Astrocyte of the spinal cord (primary cell): Measurements from ENCODE around the gene ZBTB8OS.
A peak's percentile ranks its signal among the peaks of the same experiment; 100 is the strongest.
"Not testable (repeated sequence)": the region's sequence is repeated elsewhere in the genome, so short reads cannot be mapped to it uniquely, and the experiment has no call there.

Experiments
- DNase-seq: peaks from one replicate; pipeline ENCODE4 v3.0.0; 2011; ENCODE audit warnings: low read depth, low spot score
- H3K4me3 ChIP-seq: 2 replicates; pipeline ENCODE4 v1.5.1; 2011; ENCODE audit warnings: low read depth, mild to moderate bottlenecking, low read length, moderate library complexity
- CTCF ChIP-seq: IDR thresholded peaks from 2 replicates; pipeline ENCODE4 v1.5.1; 2012; ENCODE audit warnings: low read depth, mild to moderate bottlenecking, low read length, inconsistent platforms
- in situ Hi-C: cut with HindIII; loops from 2 replicates; pipeline ENCODE4 v1.10.0; 2017; ENCODE audit warnings: low sequenced_read_pairs

The ZBTB8OS gene

GRCh38 chr1:32684167-32684811, 33.9 kb upstream of the ZBTB8OS start:
- in situ Hi-C loops, result no loop called here
- DNase-seq, result peak; percentile 60
- H3K4me3 ChIP-seq, result no peak overlapping the region
- TF ChIP-seq CTCF, result no peak

- in situ Hi-C loops, result no loop called here
- no peak for DNase-seq
- no peak overlapping the region for H3K4me3 ChIP-seq
- no peak for TF ChIP-seq CTCF
Measured at GRCh38 chr1:32683397-32683796, 33.0 kb upstream of the ZBTB8OS start.

- no peak overlapping the region for H3K4me3 ChIP-seq
- no peak for DNase-seq
- TF ChIP-seq CTCF, result no peak
- in situ Hi-C loops, result no loop called here
Measured at GRCh38 chr1:32681999-32682398, 31.6 kb upstream of the ZBTB8OS start.

- DNase-seq, result no peak
- in situ Hi-C loops, result no loop called here
- no peak overlapping the region for H3K4me3 ChIP-seq
- TF ChIP-seq CTCF, result no peak
Measured at GRCh38 chr1:32681509-32681908, 31.2 kb upstream of the ZBTB8OS start.

GRCh38 chr1:32680642-32681041, 30.3 kb upstream of the ZBTB8OS start:
- in situ Hi-C loops, result no loop called here
- no peak overlapping the region for H3K4me3 ChIP-seq
- no peak for DNase-seq
- TF ChIP-seq CTCF, result no peak

- H3K4me3 ChIP-seq, DNase-seq, in situ Hi-C loops: not testable (repeated sequence)
Measured at GRCh38 chr1:32679993-32680392, 29.6 kb upstream of the ZBTB8OS start.

- in situ Hi-C loops, result no loop called here
- H3K4me3 ChIP-seq, result no peak overlapping the region
- no peak for TF ChIP-seq CTCF
- no peak for DNase-seq
Measured at GRCh38 chr1:32676945-32677344, 26.6 kb upstream of the ZBTB8OS start.

- H3K4me3 ChIP-seq, DNase-seq, in situ Hi-C loops: not testable (repeated sequence)
Measured at GRCh38 chr1:32668716-32669115, 18.4 kb upstream of the ZBTB8OS start.
